ENCODE measurements around the gene CEACAM19.

DNA sequence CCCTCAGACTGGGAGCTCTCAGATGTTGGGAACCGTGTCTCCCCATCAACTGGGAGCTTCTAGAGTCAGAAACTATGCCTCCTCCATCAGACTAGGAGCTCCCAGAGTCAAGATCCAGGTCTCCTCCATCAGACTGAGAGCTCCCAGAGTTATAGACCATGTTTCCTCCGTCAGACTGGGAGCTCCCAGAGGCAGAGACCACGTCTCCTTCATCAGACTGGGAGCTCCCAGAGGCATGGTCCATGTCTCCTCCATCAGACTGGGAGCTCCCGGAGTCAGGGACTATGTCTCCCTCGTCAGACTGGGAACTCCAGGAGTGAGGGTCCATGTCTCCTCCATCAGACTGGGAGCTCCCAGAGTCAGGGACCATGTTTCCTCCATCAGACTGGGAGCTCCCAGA lies 37.7 kb downstream of the CEACAM19 start:
- TF ChIP-seq, protein P1, sequence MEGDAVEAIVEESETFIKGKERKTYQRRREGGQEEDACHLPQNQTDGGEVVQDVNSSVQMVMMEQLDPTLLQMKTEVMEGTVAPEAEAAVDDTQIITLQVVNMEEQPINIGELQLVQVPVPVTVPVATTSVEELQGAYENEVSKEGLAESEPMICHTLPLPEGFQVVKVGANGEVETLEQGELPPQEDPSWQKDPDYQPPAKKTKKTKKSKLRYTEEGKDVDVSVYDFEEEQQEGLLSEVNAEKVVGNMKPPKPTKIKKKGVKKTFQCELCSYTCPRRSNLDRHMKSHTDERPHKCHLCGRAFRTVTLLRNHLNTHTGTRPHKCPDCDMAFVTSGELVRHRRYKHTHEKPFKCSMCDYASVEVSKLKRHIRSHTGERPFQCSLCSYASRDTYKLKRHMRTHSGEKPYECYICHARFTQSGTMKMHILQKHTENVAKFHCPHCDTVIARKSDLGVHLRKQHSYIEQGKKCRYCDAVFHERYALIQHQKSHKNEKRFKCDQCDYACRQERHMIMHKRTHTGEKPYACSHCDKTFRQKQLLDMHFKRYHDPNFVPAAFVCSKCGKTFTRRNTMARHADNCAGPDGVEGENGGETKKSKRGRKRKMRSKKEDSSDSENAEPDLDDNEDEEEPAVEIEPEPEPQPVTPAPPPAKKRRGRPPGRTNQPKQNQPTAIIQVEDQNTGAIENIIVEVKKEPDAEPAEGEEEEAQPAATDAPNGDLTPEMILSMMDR (conservative IDR thresholded peaks at IDR 0.05; ENCODE audit: low read length), result no peak
- no peak for TF ChIP-seq EZH2phosphoT487 (IDR thresholded peaks at IDR 0.05; ENCODE audit: borderline replicate concordance, low read depth, low read length)
